ENCODE measurements around the gene TMEM237.

The TMEM237 gene

GRCh38 chr2:201639205-201639604 lies 4.1 kb downstream of the TMEM237 start:
- no peak for DNase-seq

GRCh38 chr2:201638326-201638725 lies 5.0 kb downstream of the TMEM237 start:
- DNase-seq: no peak

- DNase-seq: no peak
Measured at GRCh38 chr2:201633661-201634249, 9.5 kb downstream of the TMEM237 start.

DNA sequence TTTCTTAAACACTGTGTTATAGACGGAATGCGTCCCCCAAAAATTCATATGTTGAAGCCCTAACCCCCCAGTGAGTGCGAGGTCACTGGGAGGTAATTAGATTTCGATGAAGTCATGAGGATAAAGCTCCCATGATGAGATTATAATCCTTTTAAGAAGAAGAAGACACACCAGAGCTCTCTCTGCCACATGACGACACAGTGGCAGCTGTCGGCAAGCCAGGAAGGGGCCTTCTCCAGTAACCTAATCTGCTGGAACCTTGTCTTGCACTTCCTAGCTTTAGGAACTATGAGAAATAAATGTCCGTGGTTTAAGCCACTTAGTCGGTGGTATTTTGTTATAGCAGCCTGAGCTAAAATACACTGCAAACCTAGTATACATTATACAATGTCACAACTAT lies 12.3 kb downstream of the TMEM237 start:
- no peak for DNase-seq

DNA sequence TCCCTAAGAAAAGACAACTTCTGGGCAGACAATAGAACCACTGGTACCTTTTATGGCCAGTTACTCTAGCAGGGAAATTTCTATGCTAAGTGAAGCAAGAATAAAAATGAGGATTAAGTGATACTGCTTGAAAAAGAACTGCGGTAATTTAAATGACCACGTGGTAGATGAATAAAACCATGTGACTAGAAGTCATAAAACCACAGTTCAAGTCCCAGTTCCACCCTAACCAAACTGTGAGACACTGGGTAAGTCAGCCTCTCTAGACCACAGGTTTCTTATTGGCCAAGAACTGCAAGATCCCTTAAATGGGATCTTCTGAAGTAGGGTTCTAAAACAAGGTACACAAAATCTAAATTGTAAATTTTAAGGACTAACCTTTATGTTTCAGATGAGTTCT lies 12.7 kb downstream of the TMEM237 start:
- DNase-seq: no peak

DNA sequence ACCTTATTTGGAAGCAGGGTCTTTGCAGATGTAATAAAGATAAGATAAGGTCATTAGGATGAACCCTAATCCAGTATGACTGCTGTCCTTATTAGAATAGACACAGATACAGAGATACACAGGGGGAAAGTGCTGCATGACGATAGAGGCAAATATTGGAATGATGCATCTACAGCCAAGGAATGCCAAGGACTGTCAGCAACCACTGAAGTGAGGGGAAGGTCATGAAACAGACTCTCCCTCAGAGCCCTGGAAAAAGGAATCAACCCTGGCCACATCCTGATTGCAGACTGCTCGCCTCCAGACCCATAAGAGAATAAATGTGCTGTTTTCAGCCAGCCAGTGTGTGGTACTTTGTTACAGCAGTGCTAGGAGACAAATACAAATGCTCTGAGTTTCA lies 14.8 kb downstream of the TMEM237 start:
- DNase-seq: no peak

- no peak for DNase-seq
Measured at GRCh38 chr2:201622306-201622970, 20.9 kb downstream of the TMEM237 start.

DNA sequence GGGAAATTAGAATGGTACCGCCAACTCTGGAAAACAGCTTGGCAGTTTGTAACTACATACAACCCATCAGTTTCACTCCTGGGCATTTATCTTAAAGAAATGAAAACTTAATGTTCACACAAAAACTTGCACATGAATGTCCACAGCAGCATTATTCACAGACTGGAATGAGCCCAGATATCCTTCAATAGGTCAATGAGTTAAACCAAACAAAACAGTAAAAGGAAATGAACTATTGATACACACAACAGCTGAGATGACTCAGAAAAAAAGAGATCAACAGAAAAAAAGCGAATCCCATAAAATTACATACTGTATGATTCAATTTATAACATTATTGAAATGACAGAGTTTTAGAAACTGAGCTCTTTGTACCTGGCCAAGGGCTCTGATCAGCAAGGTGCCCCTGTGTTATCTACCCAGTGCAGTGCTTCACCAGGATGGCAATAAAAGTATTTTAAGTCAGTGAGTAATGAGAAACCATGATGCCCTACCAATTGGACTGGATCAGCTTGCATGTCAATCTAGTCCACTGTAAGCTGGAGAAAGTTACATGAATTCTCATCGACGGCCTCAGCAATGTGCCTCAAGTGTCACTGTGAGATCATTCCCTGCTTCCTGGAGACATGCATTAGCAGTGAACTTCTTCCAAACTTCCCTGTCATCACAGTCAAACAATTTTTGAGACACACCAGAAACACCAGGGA lies 21.9 kb downstream of the TMEM237 start:
- DNase-seq: no peak

GRCh38 chr2:201618744-201619662 lies 24.3 kb downstream of the TMEM237 start:
- DNase-seq: peak; percentile 65

DNA sequence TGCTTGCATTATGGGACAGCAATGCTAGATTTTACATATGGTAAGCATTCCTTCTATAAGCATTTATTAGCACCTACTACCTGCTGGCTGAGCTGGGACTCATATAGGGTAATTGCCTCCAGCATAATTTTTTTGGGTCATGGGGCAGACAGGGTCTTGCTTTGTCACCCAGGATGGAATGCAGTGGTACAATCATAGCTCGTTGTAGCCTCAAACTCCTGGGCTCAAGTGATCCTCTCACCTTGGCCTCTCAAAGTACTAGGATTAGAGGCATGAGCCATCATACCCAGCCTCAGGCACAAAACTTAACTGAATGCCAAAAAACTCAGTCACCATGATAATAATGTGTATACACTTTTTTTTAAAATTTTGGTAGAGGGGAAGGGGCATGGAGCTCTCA lies 35.3 kb downstream of the TMEM237 start:
- no peak for DNase-seq

DNA sequence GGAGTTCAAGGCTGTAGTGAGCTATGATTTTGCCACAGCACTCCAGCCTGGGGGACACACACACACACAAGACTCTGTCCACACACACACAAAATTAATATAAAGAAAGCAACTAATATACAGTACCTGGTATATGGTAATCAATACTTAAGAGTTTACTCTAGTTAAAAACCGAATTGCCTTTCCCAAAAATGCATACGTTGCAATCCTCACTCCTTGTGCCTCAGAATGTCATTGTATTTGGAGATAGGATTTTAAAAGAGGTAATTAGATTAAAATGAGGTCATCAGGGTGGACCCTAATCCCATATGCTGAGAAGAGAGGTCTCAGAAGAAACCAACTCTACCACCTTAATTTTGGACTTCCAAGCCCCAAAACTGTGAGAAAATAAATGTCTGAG lies 35.7 kb downstream of the TMEM237 start:
- no peak for DNase-seq

DNA sequence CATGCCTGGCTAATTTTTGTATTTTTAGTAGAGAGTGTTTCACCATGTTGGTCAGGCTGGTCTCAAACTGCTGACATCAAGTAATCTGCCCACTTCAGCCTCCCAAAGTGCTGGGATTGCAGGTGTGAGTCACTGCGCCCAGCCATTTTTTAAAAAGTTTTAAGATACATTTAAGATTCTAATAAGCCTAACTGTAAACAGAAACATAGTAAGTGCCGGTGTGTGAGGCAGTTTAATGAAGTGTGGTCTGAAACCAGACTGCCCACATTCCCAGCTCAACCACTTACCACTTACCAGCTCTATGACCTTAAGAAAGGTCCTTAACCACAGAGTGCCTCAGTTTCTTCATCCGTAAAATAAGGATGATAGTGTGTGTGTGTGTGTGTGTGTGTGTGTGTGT lies 42.4 kb downstream of the TMEM237 start:
- DNase-seq: no peak

- no peak for DNase-seq
Measured at GRCh38 chr2:201597397-201597796, 45.9 kb downstream of the TMEM237 start.

GRCh38 chr2:201580486-201580885 lies 62.8 kb downstream of the TMEM237 start:
- no peak for DNase-seq

DNA sequence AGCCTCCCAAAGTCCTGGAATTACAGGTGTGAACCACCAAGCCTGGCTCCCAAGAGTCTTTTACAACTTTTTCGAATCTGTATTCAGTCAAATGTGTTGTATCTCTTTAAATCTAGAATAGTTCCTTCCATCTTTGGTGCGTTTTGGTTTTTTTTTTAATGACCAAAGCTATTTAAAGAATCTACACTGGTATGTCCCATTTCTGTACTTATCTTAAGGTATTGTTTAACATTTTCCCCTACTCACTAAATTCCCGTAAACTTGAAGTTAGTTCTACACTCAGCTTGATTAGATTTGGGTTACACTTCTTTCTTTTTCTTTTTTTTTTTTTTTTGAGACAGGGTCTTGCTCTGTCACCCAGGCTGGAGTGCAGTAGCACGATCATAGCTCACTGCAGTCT lies 63.8 kb downstream of the TMEM237 start:
- no peak for DNase-seq

- no peak for DNase-seq
Measured at GRCh38 chr2:201575971-201576370, 67.3 kb downstream of the TMEM237 start.

DNA sequence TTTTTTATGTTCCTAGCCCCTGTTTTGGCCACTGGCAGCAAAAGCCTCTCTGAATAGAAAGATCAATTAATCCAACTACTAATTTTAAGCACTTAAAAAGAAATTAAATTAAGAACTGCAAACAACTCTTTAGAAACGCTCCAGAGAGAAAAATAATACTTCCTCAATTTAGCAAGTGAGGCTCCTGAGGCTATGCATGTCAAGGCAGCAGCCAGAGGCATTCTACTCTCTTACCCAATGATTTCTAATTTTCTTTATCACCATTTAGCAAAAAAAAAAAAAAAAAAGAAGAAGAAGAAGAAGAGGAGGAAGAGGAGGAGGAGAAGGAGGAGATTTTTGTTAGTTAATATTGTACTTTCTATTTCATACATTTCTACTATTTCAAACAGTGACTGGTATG lies 68.5 kb downstream of the TMEM237 start:
- no peak for DNase-seq

GRCh38 chr2:201572846-201573508 lies 70.3 kb downstream of the TMEM237 start:
- no peak for DNase-seq
